Heart right ventricle (tissue), 16 donors: ENCODE measurements around the gene SAMD15. TPM values are rescaled to one million over a fixed set of nuclear protein-coding genes. Genes with fewer than 3 reads are reported as not detected.
"Not testable (repeated sequence)": the region's sequence is repeated elsewhere in the genome, so short reads cannot be mapped to it uniquely, and the experiment has no call there.

Experiments
- ATAC-seq, 8 donors: fragments of 200-7000 bp; cut with Tn5 transposase; one replicate each; pipeline ENCODE4 v1.9.1; 2020; ENCODE audit warnings: mild to moderate bottlenecking in 8 of 8, moderate library complexity in 8 of 8, moderate number of reproducible peaks in 1 of 8
- DNase-seq, 2 donors: peaks; one replicate each; pipeline ENCODE4 v3.0.0-alpha.2; 2020
- H3K27ac ChIP-seq, 10 donors: fragments of 200-600 bp; sonication (generic) in 2 of 10; one replicate each; pipeline versions ENCODE4 v1.5.0 to v1.8.0; 2020 to 2022; ENCODE audit warnings: mild to moderate bottlenecking in 3 of 10
- H3K27me3 ChIP-seq, 7 donors: fragments of 200-600 bp; one replicate each; pipeline ENCODE4 v1.8.0; 2021 to 2022; ENCODE audit warnings: mild to moderate bottlenecking in 2 of 7
- H3K36me3 ChIP-seq, 9 donors: fragments of 200-600 bp; sonication (generic) in 1 of 9; one replicate each; pipeline versions ENCODE4 v1.5.0 to v1.8.0; 2020 to 2022; ENCODE audit warnings: mild to moderate bottlenecking in 2 of 9
- H3K4me1 ChIP-seq, 9 donors: fragments of 200-600 bp; sonication (generic) in 1 of 9; one replicate each; pipeline versions ENCODE4 v1.5.0 to v1.8.0; 2020 to 2022; ENCODE audit warnings: mild to moderate bottlenecking in 4 of 9
- H3K4me3 ChIP-seq, 10 donors: fragments of 200-600 bp; sonication (generic) in 2 of 10; one replicate each; pipeline versions ENCODE4 v1.5.0 to v1.8.0; 2020 to 2022; ENCODE audit warnings: mild to moderate bottlenecking in 7 of 10, moderate library complexity in 2 of 10
- H3K9me3 ChIP-seq, 11 donors: fragments of 200-600 bp in 10 of 11; sonication (generic) in 2 of 11; one replicate each; pipeline versions ENCODE4 v1.5.0 to v1.8.0; 2013 to 2022; ENCODE audit warnings: mild to moderate bottlenecking in 2 of 11, control low read depth in 1 of 11, moderate library complexity in 1 of 11
- CTCF ChIP-seq, 9 donors: fragments of 200-600 bp; sonication (generic) in 2 of 9; IDR thresholded peaks; one replicate each; pipeline versions ENCODE4 v1.5.0 to v1.8.0; 2021 to 2022; ENCODE audit warnings: antibody characterized with exemption in 9 of 9, mild to moderate bottlenecking in 5 of 9, moderate library complexity in 1 of 9
- WGBS, 2 donors: extraction: QIAGEN DNeasy Blood & Tissue Kit; methylation state at CpG; one replicate each; pipeline ENCODE4 v1.1.7; 2013; ENCODE audit warnings: inconsistent platforms in 1 of 2; 5-methylcytosine and 5-hydroxymethylcytosine counted together
- intact Hi-C, 10 donors: fragments of 100-400 bp; cut with DNase I; formaldehyde crosslinking; loops; one replicate each; pipeline versions ENCODE4 v1.11.1 to v1.14.2; 2022
- polyA plus RNA-seq, 2 donors: library from polyadenylated mRNA; stranded (reverse); fragments of 200-250 nt; gene quantifications; one replicate each; pipeline ENCODE4 v1.2.3, GENCODE V29; 2013
- total RNA-seq, 10 donors: library from RNA; stranded (reverse); fragmentation: NEBNext Ultra II Directional in 3 of 10; extraction: Animal tissue kit (Norgen Biotek cat#: 25700) in 3 of 10; gene quantifications; one replicate each; pipeline versions ENCODE4 v1.2.1 to v1.2.4, GENCODE V29; 2021 to 2023
- donor health status: Arrhythmogenic right ventricular cardiomyopathy.
- donor health status: ischemic (EF 13 %, LVEDD 7.1; RV severe dilation, severe dysfunction).
- donor health status: healthy with polysubstance abuse.
- donor health status: DM: no; HTN: yes; CAD: no.
- donor health status: DM: no; HTN: no; CAD: no.
- donor health status: ischemic (EF 25% LVEDD 6.9; RV normal size, moderate dysfunction).
- donor health status: ischemic (EF 25% LVEDD 5.7; RV mildly dilated, moderate dysfunction).
- donor health status: healthy.
- donor health status: DM: yes; HTN: yes; CAD: no.
- donor health status: Ischemic cardiomyopathy.
- donor health status: ischemic (EF 35%, LVEDD 5.7; RV mildly dilated, moderate dysfunction).
- donor health status: nonischemic (EF 11% LVEDD 7.7; RV severe dilation, severe dysfunction).
- donor health status: DM: yes; HTN: yes; CAD: no.
- donor health status: PGD.
- donor health status: ischemic (EF 29% LVEDD 5.4; RV normal size, mild dysfunction).
- donor health status: nonischemic (EF 23%, LVEDD 6.1; RV moderate dilation, normal function).

Gene SAMD15
- total and polyA plus RNA-seq, 12 donors = 0.13 to 0.30 (median 0.20) TPM; not detected in 2

- 42 to 48% methylated on average over 6 of the region's 6 CpGs for WGBS, 2 donors
- peak in 1 of 8 donors; percentile 28 for ATAC-seq
- Histone ChIP-seq H3K4me3 (peak overlapping the region in 1 of 10 donors; percentile 20), H3K9me3 (no peaks in the 10 kb centered on the region), H3K27me3 (no peaks in the 10 kb centered on the region), H3K4me1 (peaks cover 0 to 30% (median 0%) of the 10 kb centered on the region in 9 donors), H3K27ac (peak overlapping the region in 1 of 10 donors; percentile 70), H3K36me3 (peaks cover 0 to 5% (median 0%) of the 10 kb centered on the region in 9 donors)
- no peak for DNase-seq
- intact Hi-C loops = no loop called here
- TF ChIP-seq CTCF (IDR thresholded peaks at IDR 0.05) = no peak
These were observed 29.5 kb downstream of the SAMD15 start for GRCh38 chr14:77406718-77407117.

DNA sequence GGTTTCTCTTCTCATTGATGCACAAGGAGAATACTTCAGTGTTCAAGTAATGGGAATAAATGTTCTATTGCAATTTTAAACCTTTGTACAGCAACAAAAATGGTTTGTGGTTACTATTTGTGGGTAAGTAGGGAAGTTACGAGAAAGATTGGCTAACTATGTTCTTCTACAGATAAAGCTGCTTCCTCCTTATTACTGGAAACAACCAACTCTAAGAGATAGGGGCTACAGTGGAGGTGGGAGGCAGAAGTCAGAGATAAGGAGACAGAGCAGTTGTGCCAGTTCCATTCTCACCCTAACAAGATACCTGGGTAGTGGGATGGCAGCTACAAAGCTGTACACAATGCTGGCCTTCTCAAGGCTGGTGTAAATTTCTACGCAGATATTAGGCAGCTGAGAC, 30.0 kb downstream of the SAMD15 start:
- H3K4me3 ChIP-seq = peak overlapping the region in 1 of 10 donors; percentile 20
- H3K9me3 ChIP-seq = no peaks in the 10 kb centered on the region
- DNase-seq = no peak
- intact Hi-C loops = no loop called here
- no peaks in the 10 kb centered on the region for H3K27me3 ChIP-seq
- peaks cover 0 to 5% (median 0%) of the 10 kb centered on the region in 9 donors for H3K36me3 ChIP-seq
- peak overlapping the region in 1 of 10 donors; percentile 70 for H3K27ac ChIP-seq
- TF ChIP-seq CTCF (IDR thresholded peaks at IDR 0.05) = no peak
- 77 to 83% methylated on average over 2 of the region's 2 CpGs for WGBS, 2 donors
- ATAC-seq = peak in 2 of 8 donors; percentile 15 to 34
- peaks cover 0 to 30% (median 0%) of the 10 kb centered on the region in 9 donors for H3K4me1 ChIP-seq

DNA sequence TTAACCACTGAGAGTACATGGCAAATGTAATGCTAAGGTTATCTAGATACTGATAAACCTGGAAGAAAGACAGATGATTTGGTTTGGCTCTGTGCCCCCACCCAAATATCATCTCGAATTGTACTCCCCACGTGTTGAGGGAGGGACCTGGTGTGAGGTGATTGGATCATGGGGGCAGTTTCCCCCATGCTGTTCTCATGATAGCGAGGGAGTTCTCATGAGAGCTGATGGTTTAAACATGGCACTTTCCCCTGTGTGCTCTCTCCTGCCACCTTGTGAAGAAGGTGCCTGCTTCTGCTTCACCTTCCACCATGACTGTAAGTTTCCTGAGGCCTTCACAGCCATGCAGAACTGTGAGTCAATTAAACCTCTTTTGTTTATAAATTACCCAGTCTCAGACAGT, 32.0 kb downstream of the SAMD15 start:
- Histone ChIP-seq H3K4me3 (no peak overlapping the region), H3K27me3 (no peaks in the 10 kb centered on the region), H3K9me3 (no peaks in the 10 kb centered on the region), H3K36me3 (peaks cover 0 to 3% (median 0%) of the 10 kb centered on the region in 9 donors), H3K27ac (no peak overlapping the region), H3K4me1 (peaks cover 0 to 30% (median 0%) of the 10 kb centered on the region in 9 donors)
- DNase-seq (no peak), ATAC-seq (no peak)
- TF ChIP-seq CTCF (IDR thresholded peaks at IDR 0.05) = peak in 3 of 9 donors; percentile 11 to 34 (median 16)
- intact Hi-C loops = no loop called here
- 29 to 30% methylated on average over 3 of the region's 3 CpGs for WGBS, 2 donors

GRCh38 chr14:77415403-77416030, 38.3 kb downstream of the SAMD15 start:
- intact Hi-C loops, H3K27me3 ChIP-seq, H3K4me1 ChIP-seq, ATAC-seq, H3K4me3 ChIP-seq, H3K27ac ChIP-seq, DNase-seq, H3K36me3 ChIP-seq: not testable (repeated sequence)
- peaks cover 0 to 28% (median 17%) of the 10 kb centered on the region in 11 donors for H3K9me3 ChIP-seq
- 91 to 94% methylated on average over 10 of the region's 10 CpGs for WGBS, 2 donors

DNA sequence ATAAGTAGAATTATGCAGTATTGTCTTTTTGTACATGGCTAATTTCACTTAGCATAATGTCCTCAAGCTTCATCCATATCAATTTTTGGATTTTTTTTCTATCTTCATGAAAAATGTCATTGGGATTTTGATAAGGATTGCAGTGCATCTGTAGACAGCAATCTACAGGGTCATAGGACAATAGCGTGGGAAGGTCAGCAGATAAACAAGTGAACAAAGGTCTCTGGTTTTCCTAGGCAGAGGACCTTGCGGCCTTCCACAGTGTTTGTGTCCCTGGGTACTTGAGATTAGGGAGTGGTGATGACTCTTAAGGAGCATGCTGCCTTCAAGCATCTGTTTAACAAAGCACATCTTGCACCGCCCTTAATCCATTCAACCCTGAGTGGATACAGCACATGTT, 38.9 kb downstream of the SAMD15 start:
- H3K4me3 ChIP-seq, H3K27ac ChIP-seq, H3K4me1 ChIP-seq, intact Hi-C loops, H3K27me3 ChIP-seq, ATAC-seq, DNase-seq, H3K36me3 ChIP-seq: not testable (repeated sequence)
- H3K9me3 ChIP-seq = peaks cover 0 to 34% (median 17%) of the 10 kb centered on the region in 11 donors
- 88 to 89% methylated on average over 2 of the region's 3 CpGs for WGBS, 2 donors
